ENCODE measurements around the gene LYL1.

GRCh38 chr19:13109361-13110098 is 6.9 kb upstream of the LYL1 start:
- TF ChIP-seq POLR2A (IDR thresholded peaks at IDR 0.05; ENCODE audit: low read depth, low read length) (no peak), POLR2AphosphoS5 (IDR thresholded peaks at IDR 0.05; ENCODE audit: low read depth, low read length) (no peak), SPI1 (IDR thresholded peaks at IDR 0.05; ENCODE audit: low read depth, low read length) (no peak), TAF1 (IDR thresholded peaks at IDR 0.05; ENCODE audit: low read depth, low read length) (no peak)

Data from GM12891 (cell line).